ENCODE measurements around the gene RBPMS2.
"Not testable (repeated sequence)": the region's sequence is repeated elsewhere in the genome, so short reads cannot be mapped to it uniquely, and the experiment has no call there.

Gene RBPMS2

GRCh38 chr15:64795299-64795698, 19.9 kb upstream of the RBPMS2 start:
- in situ Hi-C loops (cut with HindIII; ENCODE audit: low pct_ligation_motif_present, low pct_unique_long_range_greater_than_20kb, low sequenced_read_pairs); DNase-seq: not testable (repeated sequence)

- no peak for DNase-seq
- in situ Hi-C loops (cut with HindIII; ENCODE audit: low pct_ligation_motif_present, low pct_unique_long_range_greater_than_20kb, low sequenced_read_pairs) = no loop called here
Observed at GRCh38 chr15:64792282-64792681, 16.9 kb upstream of the RBPMS2 start.

- DNase-seq = no peak
- in situ Hi-C loops (cut with HindIII; ENCODE audit: low pct_ligation_motif_present, low pct_unique_long_range_greater_than_20kb, low sequenced_read_pairs) = no loop called here
Observed at GRCh38 chr15:64791401-64791800, 16.0 kb upstream of the RBPMS2 start.

- no peak for DNase-seq
- in situ Hi-C loops (cut with HindIII; ENCODE audit: low pct_ligation_motif_present, low pct_unique_long_range_greater_than_20kb, low sequenced_read_pairs) = no loop called here
Observed at GRCh38 chr15:64783796-64784195, 8.4 kb upstream of the RBPMS2 start.

GRCh38 chr15:64782751-64783150, 7.4 kb upstream of the RBPMS2 start:
- in situ Hi-C loops (cut with HindIII; ENCODE audit: low pct_ligation_motif_present, low pct_unique_long_range_greater_than_20kb, low sequenced_read_pairs) = no loop called here
- no peak for DNase-seq

- DNase-seq = no peak
- in situ Hi-C loops (cut with HindIII; ENCODE audit: low pct_ligation_motif_present, low pct_unique_long_range_greater_than_20kb, low sequenced_read_pairs) = no loop called here
Observed at GRCh38 chr15:64781299-64781698, 5.9 kb upstream of the RBPMS2 start.

- no peak for DNase-seq
- in situ Hi-C loops (cut with HindIII; ENCODE audit: low pct_ligation_motif_present, low pct_unique_long_range_greater_than_20kb, low sequenced_read_pairs) = no loop called here
Observed at GRCh38 chr15:64780600-64781156, 5.3 kb upstream of the RBPMS2 start.

GRCh38 chr15:64779630-64780029, 4.2 kb upstream of the RBPMS2 start:
- in situ Hi-C loops (cut with HindIII; ENCODE audit: low pct_ligation_motif_present, low pct_unique_long_range_greater_than_20kb, low sequenced_read_pairs) = no loop called here
- no peak for DNase-seq

- in situ Hi-C loops (cut with HindIII; ENCODE audit: low pct_ligation_motif_present, low pct_unique_long_range_greater_than_20kb, low sequenced_read_pairs) = no loop called here
- DNase-seq = no peak
Observed at GRCh38 chr15:64779024-64779423, 3.6 kb upstream of the RBPMS2 start.

- in situ Hi-C loops (cut with HindIII; ENCODE audit: low pct_ligation_motif_present, low pct_unique_long_range_greater_than_20kb, low sequenced_read_pairs) = no loop called here
- DNase-seq = no peak
Observed at GRCh38 chr15:64776402-64776786, 1.0 kb upstream of the RBPMS2 start.

GRCh38 chr15:64774629-64775493, 528 bp downstream of the RBPMS2 start:
- in situ Hi-C loops (cut with HindIII; ENCODE audit: low pct_ligation_motif_present, low pct_unique_long_range_greater_than_20kb, low sequenced_read_pairs) = no loop called here
- no peak for DNase-seq

GRCh38 chr15:64774037-64774628, 1.3 kb downstream of the RBPMS2 start:
- DNase-seq = no peak
- in situ Hi-C loops (cut with HindIII; ENCODE audit: low pct_ligation_motif_present, low pct_unique_long_range_greater_than_20kb, low sequenced_read_pairs) = no loop called here

- in situ Hi-C loops (cut with HindIII; ENCODE audit: low pct_ligation_motif_present, low pct_unique_long_range_greater_than_20kb, low sequenced_read_pairs) = no loop called here
- no peak for DNase-seq
Observed at GRCh38 chr15:64773606-64774005, 1.8 kb downstream of the RBPMS2 start.

GRCh38 chr15:64772964-64773363, 2.4 kb downstream of the RBPMS2 start:
- DNase-seq = no peak

GRCh38 chr15:64772488-64772887, 2.9 kb downstream of the RBPMS2 start:
- in situ Hi-C loops (cut with HindIII; ENCODE audit: low pct_ligation_motif_present, low pct_unique_long_range_greater_than_20kb, low sequenced_read_pairs) = no loop called here
- DNase-seq = no peak

More at GRCh38 chr15:64772964-64773363, 2.4 kb downstream of the RBPMS2 start:
- in situ Hi-C loops (cut with HindIII; ENCODE audit: low pct_ligation_motif_present, low pct_unique_long_range_greater_than_20kb, low sequenced_read_pairs) = no loop called here

- DNase-seq = no peak
- in situ Hi-C loops (cut with HindIII; ENCODE audit: low pct_ligation_motif_present, low pct_unique_long_range_greater_than_20kb, low sequenced_read_pairs) = no loop called here
Observed at GRCh38 chr15:64770626-64771025, 4.8 kb downstream of the RBPMS2 start.

GRCh38 chr15:64767203-64767602, 8.2 kb downstream of the RBPMS2 start:
- in situ Hi-C loops (cut with HindIII; ENCODE audit: low pct_ligation_motif_present, low pct_unique_long_range_greater_than_20kb, low sequenced_read_pairs) = no loop called here
- no peak for DNase-seq

- in situ Hi-C loops (cut with HindIII; ENCODE audit: low pct_ligation_motif_present, low pct_unique_long_range_greater_than_20kb, low sequenced_read_pairs) = no loop called here
- DNase-seq = no peak
Observed at GRCh38 chr15:64766058-64766457, 9.3 kb downstream of the RBPMS2 start.

GRCh38 chr15:64763874-64764273, 11.5 kb downstream of the RBPMS2 start:
- DNase-seq = no peak

GRCh38 chr15:64763462-64763861, 11.9 kb downstream of the RBPMS2 start:
- in situ Hi-C loops (cut with HindIII; ENCODE audit: low pct_ligation_motif_present, low pct_unique_long_range_greater_than_20kb, low sequenced_read_pairs) = no loop called here
- DNase-seq = no peak

More at GRCh38 chr15:64763874-64764273, 11.5 kb downstream of the RBPMS2 start:
- in situ Hi-C loops (cut with HindIII; ENCODE audit: low pct_ligation_motif_present, low pct_unique_long_range_greater_than_20kb, low sequenced_read_pairs) = no loop called here

All from ACHN (cell line).